ENCODE measurements around the gene BORA. TPM values are rescaled to one million over a fixed set of nuclear protein-coding genes. Genes with fewer than 3 reads are reported as not detected.

The BORA gene
- total RNA-seq (2014; rRNA removed; shearing (Covaris generic)) = 16.2 and 17.4 TPM in 2 replicates
- 10.9 and 15.6 TPM in 2 replicates for polyA plus RNA-seq (2015; cell fraction: cytosol; rRNA removed)
- polyA plus RNA-seq (2015; cell fraction: nucleus; rRNA removed) = 21.3 and 29.4 TPM in 2 replicates

GRCh38 chr13:72727417-72728289, at the start of gene BORA, which contains the start of gene MZT1:
Gene BORA (plus strand): TSS chr13:72727923. CDS start chr13:72728941, 1,018 bp downstream.
Gene MZT1 (minus strand): TSS chr13:72727629. CDS start chr13:72727602, 27 bp downstream.
- DNase-seq (ENCODE audit: low read depth) = peak; percentile 99

- no peak for DNase-seq (ENCODE audit: low read depth)
These were observed 49.4 kb upstream of the BORA start for GRCh38 chr13:72678312-72678711.

GRCh38 chr13:72680353-72680752, 47.4 kb upstream of the BORA start:
- no peak for DNase-seq (ENCODE audit: low read depth)

- no peak for DNase-seq (ENCODE audit: low read depth)
These were observed 41.0 kb upstream of the BORA start for GRCh38 chr13:72686766-72687165.

- DNase-seq (ENCODE audit: low read depth) = no peak
These were observed 38.5 kb upstream of the BORA start for GRCh38 chr13:72689181-72689696.

- DNase-seq (ENCODE audit: low read depth) = no peak
These were observed 34.7 kb upstream of the BORA start for GRCh38 chr13:72692884-72693514.

- DNase-seq (ENCODE audit: low read depth) = no peak
These were observed 33.9 kb upstream of the BORA start for GRCh38 chr13:72693832-72694231.

- DNase-seq (ENCODE audit: low read depth) = no peak
These were observed 33.4 kb upstream of the BORA start for GRCh38 chr13:72694314-72694713.

GRCh38 chr13:72696579-72696978, 31.1 kb upstream of the BORA start:
- DNase-seq (ENCODE audit: low read depth) = no peak

GRCh38 chr13:72698164-72698563, 29.6 kb upstream of the BORA start:
- DNase-seq (ENCODE audit: low read depth) = no peak

- DNase-seq (ENCODE audit: low read depth) = no peak
These were observed 27.2 kb upstream of the BORA start for GRCh38 chr13:72700509-72700908.

GRCh38 chr13:72716776-72717175, 10.9 kb upstream of the BORA start:
- no peak for DNase-seq (ENCODE audit: low read depth)

- peak; percentile 3 for DNase-seq (ENCODE audit: low read depth)
These were observed 1.5 kb upstream of the BORA start for GRCh38 chr13:72726185-72726584.

- DNase-seq (ENCODE audit: low read depth) = peak; percentile 12
These were observed 852 bp upstream of the BORA start for GRCh38 chr13:72726726-72727416.

GRCh38 chr13:72728290-72728605, 525 bp downstream of the BORA start:
- peak; percentile 1 for DNase-seq (ENCODE audit: low read depth)

GRCh38 chr13:72737033-72737432, 9.3 kb downstream of the BORA start:
- no peak for DNase-seq (ENCODE audit: low read depth)

- no peak for DNase-seq (ENCODE audit: low read depth)
These were observed 12.3 kb downstream of the BORA start for GRCh38 chr13:72740015-72740414.

- DNase-seq (ENCODE audit: low read depth) = no peak
These were observed 17.5 kb downstream of the BORA start for GRCh38 chr13:72745260-72745659.

- DNase-seq (ENCODE audit: low read depth) = no peak
These were observed 23.5 kb downstream of the BORA start for GRCh38 chr13:72751220-72751619.

- no peak for DNase-seq (ENCODE audit: low read depth)
These were observed 26.4 kb downstream of the BORA start for GRCh38 chr13:72754111-72754510.

- peak; percentile 2 for DNase-seq (ENCODE audit: low read depth)
These were observed 30.2 kb downstream of the BORA start for GRCh38 chr13:72757792-72758535.

All from HT1080 (cell line).